ENCODE data around the gene EFNA4. TPM values are rescaled to one million over a fixed set of nuclear protein-coding genes. Genes with fewer than 3 reads are reported as not detected.

The EFNA4 gene
- total and polyA plus RNA-seq, 7 donors, result 0.39 to 1.3 (median 0.83) TPM

DNA sequence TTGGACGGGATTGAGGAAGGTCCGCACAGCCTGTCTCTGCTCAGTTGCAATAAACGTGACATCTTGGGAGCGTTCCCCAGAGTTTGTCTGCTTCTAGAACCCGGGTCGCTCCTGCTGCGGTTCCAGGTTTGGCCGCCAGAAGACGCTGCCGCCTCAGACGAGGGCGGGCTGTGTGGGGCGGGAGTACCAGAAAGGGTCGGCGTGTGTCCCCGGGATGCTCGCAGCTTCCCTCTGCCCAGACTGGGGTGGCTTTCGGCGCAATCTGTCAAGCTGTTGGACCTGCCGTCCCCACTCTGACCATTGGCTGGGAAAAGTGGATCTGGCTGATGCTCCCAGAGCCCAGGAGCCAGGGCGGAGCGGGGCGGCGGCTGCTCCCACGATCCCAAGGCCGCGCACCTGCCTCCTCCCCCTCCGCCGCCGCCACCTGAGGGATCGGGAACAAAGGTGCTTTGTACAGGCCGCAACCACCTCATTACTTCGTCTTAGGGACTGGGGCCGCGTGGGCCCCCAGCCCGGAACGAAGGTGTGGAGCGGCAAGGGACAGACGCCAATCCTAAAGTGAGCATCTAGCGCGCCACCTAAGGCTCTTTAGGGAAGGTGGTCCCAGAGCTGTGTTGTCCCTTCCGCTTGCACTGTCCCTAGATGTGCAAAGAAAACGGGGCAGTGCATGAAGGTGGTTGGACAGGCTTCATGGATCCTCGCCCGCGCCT lies 683 bp upstream of the EFNA4 start:
- Histone ChIP-seq H3K4me1 (peaks cover 19% of the 10 kb centered on the region), H3K27ac (peak overlapping the region; percentile 65), H3K4me3 (peak overlapping the region; percentile 97), H3K36me3 (ENCODE audit: insufficient read depth in 1 of 2, low read depth in 1 of 2) (peaks cover 0 to 32% of the 10 kb centered on the region in 2 donors), H3K9me3 (no peaks in the 10 kb centered on the region), H3K27me3 (ENCODE audit: insufficient read depth in 3 of 3, low read length in 2 of 3) (no peaks in the 10 kb centered on the region)
- TF ChIP-seq, protein P1, sequence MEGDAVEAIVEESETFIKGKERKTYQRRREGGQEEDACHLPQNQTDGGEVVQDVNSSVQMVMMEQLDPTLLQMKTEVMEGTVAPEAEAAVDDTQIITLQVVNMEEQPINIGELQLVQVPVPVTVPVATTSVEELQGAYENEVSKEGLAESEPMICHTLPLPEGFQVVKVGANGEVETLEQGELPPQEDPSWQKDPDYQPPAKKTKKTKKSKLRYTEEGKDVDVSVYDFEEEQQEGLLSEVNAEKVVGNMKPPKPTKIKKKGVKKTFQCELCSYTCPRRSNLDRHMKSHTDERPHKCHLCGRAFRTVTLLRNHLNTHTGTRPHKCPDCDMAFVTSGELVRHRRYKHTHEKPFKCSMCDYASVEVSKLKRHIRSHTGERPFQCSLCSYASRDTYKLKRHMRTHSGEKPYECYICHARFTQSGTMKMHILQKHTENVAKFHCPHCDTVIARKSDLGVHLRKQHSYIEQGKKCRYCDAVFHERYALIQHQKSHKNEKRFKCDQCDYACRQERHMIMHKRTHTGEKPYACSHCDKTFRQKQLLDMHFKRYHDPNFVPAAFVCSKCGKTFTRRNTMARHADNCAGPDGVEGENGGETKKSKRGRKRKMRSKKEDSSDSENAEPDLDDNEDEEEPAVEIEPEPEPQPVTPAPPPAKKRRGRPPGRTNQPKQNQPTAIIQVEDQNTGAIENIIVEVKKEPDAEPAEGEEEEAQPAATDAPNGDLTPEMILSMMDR (IDR thresholded peaks at IDR 0.05), result peak; percentile 55
- intact Hi-C loops (cut with DNase I), result loop anchor here in 1 of 2 donors (1.0 to 10.0 kb wide), 3 partner anchors 21 to 398 kb away; no protein-coding TSS in a partner anchor
- ATAC-seq (peak; percentile 17 to 57 (median 38)), DNase-seq (peak in 1 of 2 donors; percentile 59)
- 13 to 21% (median 20%) methylated on average over 45 to 46 of the region's 46 CpGs for WGBS, 3 donors

DNA sequence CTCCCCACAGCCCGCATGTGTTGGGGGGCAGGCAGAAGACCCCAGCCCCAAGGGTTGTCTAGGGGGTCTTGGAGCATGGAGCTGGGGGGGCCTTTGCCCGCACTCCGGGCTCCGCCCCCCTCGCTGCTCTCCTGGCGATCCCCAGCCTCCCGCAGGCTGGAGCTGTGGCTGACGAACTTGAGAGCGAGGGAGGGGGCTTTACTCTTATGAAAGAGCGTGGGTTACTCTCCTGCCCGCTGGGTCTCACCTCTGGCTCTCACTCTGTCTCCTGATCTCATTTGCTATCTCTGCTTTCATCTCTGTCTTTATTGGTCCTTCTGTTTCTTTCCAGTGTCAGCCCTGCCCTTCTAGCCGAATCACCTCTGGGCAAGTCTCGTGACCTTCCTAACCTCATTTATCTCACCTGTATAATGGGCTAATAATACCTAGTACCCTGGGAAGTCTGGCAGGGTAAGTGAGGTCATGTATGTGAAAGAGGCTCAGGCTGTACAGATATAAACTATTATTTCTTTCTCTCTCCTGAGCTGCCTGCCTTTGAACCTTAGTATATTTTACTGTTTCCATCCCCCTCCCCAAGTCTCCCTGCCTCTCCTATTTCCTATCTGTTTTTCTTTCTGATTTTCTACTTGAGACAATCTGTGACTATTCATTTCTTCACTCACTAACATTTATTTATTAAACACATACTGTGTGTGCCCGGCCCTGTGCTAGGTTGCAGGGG lies 731 bp downstream of the EFNA4 start:
- no peaks in the 10 kb centered on the region for H3K9me3 ChIP-seq
- H3K27ac ChIP-seq, result peak overlapping the region; percentile 65
- WGBS, 3 donors, result 14 to 15% (median 14%) methylated on average over 14 of the region's 14 CpGs
- DNase-seq (no peak), ATAC-seq (peak; percentile 2 to 13 (median 4))
- intact Hi-C loops (cut with DNase I), result loop anchor here in 1 of 2 donors (5.0 to 10.0 kb wide), 2 partner anchors 112 to 399 kb away; no protein-coding TSS in a partner anchor
- H3K4me3 ChIP-seq, result peak overlapping the region; percentile 97
- TF ChIP-seq, protein P1 (IDR thresholded peaks at IDR 0.05), result no peak
- H3K4me1 ChIP-seq, result peaks cover 19% of the 10 kb centered on the region
- no peaks in the 10 kb centered on the region for H3K27me3 ChIP-seq (ENCODE audit: insufficient read depth in 3 of 3, low read length in 2 of 3)
- peaks cover 0 to 18% of the 10 kb centered on the region in 2 donors for H3K36me3 ChIP-seq (ENCODE audit: insufficient read depth in 1 of 2, low read depth in 1 of 2)

DNA sequence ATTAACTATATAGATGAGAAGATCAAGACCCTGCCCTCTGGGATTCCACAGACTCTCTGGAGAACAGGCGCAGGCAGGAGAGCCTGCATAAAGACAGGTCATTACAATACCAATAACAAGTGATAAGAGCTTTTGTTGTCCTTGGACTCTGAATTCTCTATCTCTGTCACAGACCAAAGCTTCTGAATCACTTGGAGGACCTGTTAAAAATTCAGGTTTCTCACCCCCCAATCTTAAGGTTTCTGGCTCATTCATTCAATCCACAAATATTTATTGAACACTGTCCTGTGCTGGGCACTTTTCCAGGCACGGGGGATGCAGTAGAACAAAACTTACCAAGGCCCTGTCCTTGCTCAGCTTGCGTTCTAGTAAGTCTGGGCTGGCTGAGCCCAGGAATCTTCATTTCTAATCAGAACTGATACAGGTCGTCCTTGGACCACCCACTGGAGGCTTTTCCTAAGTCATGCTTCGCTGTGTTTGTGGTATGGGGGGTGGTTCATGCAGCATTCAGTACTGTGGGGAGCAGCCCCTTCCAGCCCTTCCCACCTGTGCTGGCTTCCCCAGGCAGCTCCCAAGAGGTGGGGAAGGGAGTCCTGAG lies 1.4 kb downstream of the EFNA4 start:
- H3K27me3 ChIP-seq (ENCODE audit: insufficient read depth in 3 of 3, low read length in 2 of 3), result no peaks in the 10 kb centered on the region
- peaks cover 19% of the 10 kb centered on the region for H3K4me1 ChIP-seq
- intact Hi-C loops (cut with DNase I), result loop anchor here in 1 of 2 donors (5.0 to 10.0 kb wide), 2 partner anchors 113 to 400 kb away; no protein-coding TSS in a partner anchor
- no peak overlapping the region for H3K27ac ChIP-seq
- peaks cover 0 to 13% of the 10 kb centered on the region in 2 donors for H3K36me3 ChIP-seq (ENCODE audit: insufficient read depth in 1 of 2, low read depth in 1 of 2)
- H3K4me3 ChIP-seq, result no peak overlapping the region
- TF ChIP-seq, protein P1 (IDR thresholded peaks at IDR 0.05), result no peak
- no peaks in the 10 kb centered on the region for H3K9me3 ChIP-seq
- 76 to 81% (median 76%) methylated on average over 5 of the region's 5 CpGs for WGBS, 3 donors
- ATAC-seq (no peak), DNase-seq (no peak)

DNA sequence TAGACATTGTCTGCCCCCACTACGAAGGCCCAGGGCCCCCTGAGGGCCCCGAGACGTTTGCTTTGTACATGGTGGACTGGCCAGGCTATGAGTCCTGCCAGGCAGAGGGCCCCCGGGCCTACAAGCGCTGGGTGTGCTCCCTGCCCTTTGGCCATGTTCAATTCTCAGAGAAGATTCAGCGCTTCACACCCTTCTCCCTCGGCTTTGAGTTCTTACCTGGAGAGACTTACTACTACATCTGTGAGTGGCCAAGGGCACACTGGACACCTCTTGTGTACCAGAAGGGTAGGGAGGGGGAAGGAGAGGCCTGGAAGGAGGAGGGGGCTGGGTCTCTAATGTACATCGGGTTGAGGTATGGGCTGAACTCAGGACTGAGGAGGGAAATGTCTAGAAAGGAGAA lies 3.2 kb downstream of the EFNA4 start:
- Histone ChIP-seq H3K4me1 (peaks cover 28% of the 10 kb centered on the region), H3K9me3 (no peaks in the 10 kb centered on the region), H3K27me3 (ENCODE audit: insufficient read depth in 3 of 3, low read length in 2 of 3) (no peaks in the 10 kb centered on the region), H3K36me3 (ENCODE audit: insufficient read depth in 1 of 2, low read depth in 1 of 2) (no peaks in the 10 kb centered on the region), H3K4me3 (no peak overlapping the region), H3K27ac (no peak overlapping the region)
- no peak for DNase-seq
- 88 to 90% (median 89%) methylated on average over 8 of the region's 8 CpGs for WGBS, 3 donors
- TF ChIP-seq, protein P1 (IDR thresholded peaks at IDR 0.05), result no peak
- intact Hi-C loops (cut with DNase I), result loop anchor here in 1 of 2 donors (10.0 kb wide), 1 partner anchor 402 kb away; no protein-coding TSS in a partner anchor
- ATAC-seq, result no peak

Measured in psoas muscle (tissue), 8 donors.